ENCODE data around the gene PANX1.

PANX1 gene

GRCh38 chr11:94201004-94201465 lies 72.4 kb downstream of the PANX1 start:
- Histone ChIP-seq H3K4me3 (ENCODE audit: low read length) (no peak overlapping the region), H3K27me3 (ENCODE audit: control insufficient read depth, insufficient read depth, low read length) (no peaks in the 10 kb centered on the region), H3K36me3 (ENCODE audit: control insufficient read depth, insufficient read depth, low read length) (no peaks in the 10 kb centered on the region), H3K4me1 (ENCODE audit: control insufficient read depth, insufficient read depth, low read length) (peaks cover 4% of the 10 kb centered on the region), H3K9me3 (ENCODE audit: control insufficient read depth, low read length) (no peaks in the 10 kb centered on the region), H3K9ac (ENCODE audit: low read length) (no peak overlapping the region)

- Histone ChIP-seq H3K9me3 (ENCODE audit: control insufficient read depth, low read length) (no peaks in the 10 kb centered on the region), H3K4me1 (ENCODE audit: control insufficient read depth, insufficient read depth, low read length) (no peaks in the 10 kb centered on the region), H3K27me3 (ENCODE audit: control insufficient read depth, insufficient read depth, low read length) (no peaks in the 10 kb centered on the region), H3K4me3 (ENCODE audit: low read length) (no peak overlapping the region), H3K36me3 (ENCODE audit: control insufficient read depth, insufficient read depth, low read length) (no peaks in the 10 kb centered on the region), H3K9ac (ENCODE audit: low read length) (no peak overlapping the region)
Measured at GRCh38 chr11:94203070-94203469, 74.4 kb downstream of the PANX1 start.

GRCh38 chr11:94211261-94211830 lies 82.7 kb downstream of the PANX1 start:
- no peaks in the 10 kb centered on the region for H3K27me3 ChIP-seq (ENCODE audit: control insufficient read depth, insufficient read depth, low read length)
- no peaks in the 10 kb centered on the region for H3K4me1 ChIP-seq (ENCODE audit: control insufficient read depth, insufficient read depth, low read length)
- no peaks in the 10 kb centered on the region for H3K9me3 ChIP-seq (ENCODE audit: control insufficient read depth, low read length)
- H3K4me3 ChIP-seq (ENCODE audit: low read length) = no peak overlapping the region
- no peaks in the 10 kb centered on the region for H3K36me3 ChIP-seq (ENCODE audit: control insufficient read depth, insufficient read depth, low read length)
- no peak overlapping the region for H3K9ac ChIP-seq (ENCODE audit: low read length)

GRCh38 chr11:94212898-94213297 lies 84.3 kb downstream of the PANX1 start:
- Histone ChIP-seq H3K27me3 (ENCODE audit: control insufficient read depth, insufficient read depth, low read length) (no peaks in the 10 kb centered on the region), H3K4me1 (ENCODE audit: control insufficient read depth, insufficient read depth, low read length) (no peaks in the 10 kb centered on the region), H3K9me3 (ENCODE audit: control insufficient read depth, low read length) (no peaks in the 10 kb centered on the region), H3K36me3 (ENCODE audit: control insufficient read depth, insufficient read depth, low read length) (no peaks in the 10 kb centered on the region), H3K9ac (ENCODE audit: low read length) (no peak overlapping the region), H3K4me3 (ENCODE audit: low read length) (no peak overlapping the region)

GRCh38 chr11:94217705-94218104 lies 89.1 kb downstream of the PANX1 start:
- Histone ChIP-seq H3K4me1 (ENCODE audit: control insufficient read depth, insufficient read depth, low read length) (no peaks in the 10 kb centered on the region), H3K4me3 (ENCODE audit: low read length) (no peak overlapping the region), H3K9ac (ENCODE audit: low read length) (no peak overlapping the region), H3K27me3 (ENCODE audit: control insufficient read depth, insufficient read depth, low read length) (no peaks in the 10 kb centered on the region), H3K9me3 (ENCODE audit: control insufficient read depth, low read length) (no peaks in the 10 kb centered on the region), H3K36me3 (ENCODE audit: control insufficient read depth, insufficient read depth, low read length) (no peaks in the 10 kb centered on the region)

GRCh38 chr11:94218372-94218771 lies 89.7 kb downstream of the PANX1 start:
- Histone ChIP-seq H3K9me3 (ENCODE audit: control insufficient read depth, low read length) (no peaks in the 10 kb centered on the region), H3K4me1 (ENCODE audit: control insufficient read depth, insufficient read depth, low read length) (no peaks in the 10 kb centered on the region), H3K9ac (ENCODE audit: low read length) (no peak overlapping the region), H3K4me3 (ENCODE audit: low read length) (no peak overlapping the region), H3K36me3 (ENCODE audit: control insufficient read depth, insufficient read depth, low read length) (no peaks in the 10 kb centered on the region), H3K27me3 (ENCODE audit: control insufficient read depth, insufficient read depth, low read length) (no peaks in the 10 kb centered on the region)

GRCh38 chr11:94219771-94220170 lies 91.1 kb downstream of the PANX1 start:
- Histone ChIP-seq H3K4me3 (ENCODE audit: low read length) (no peak overlapping the region), H3K36me3 (ENCODE audit: control insufficient read depth, insufficient read depth, low read length) (no peaks in the 10 kb centered on the region), H3K27me3 (ENCODE audit: control insufficient read depth, insufficient read depth, low read length) (no peaks in the 10 kb centered on the region), H3K9ac (ENCODE audit: low read length) (no peak overlapping the region), H3K4me1 (ENCODE audit: control insufficient read depth, insufficient read depth, low read length) (no peaks in the 10 kb centered on the region), H3K9me3 (ENCODE audit: control insufficient read depth, low read length) (no peaks in the 10 kb centered on the region)

- H3K9me3 ChIP-seq (ENCODE audit: control insufficient read depth, low read length) = no peaks in the 10 kb centered on the region
- H3K4me1 ChIP-seq (ENCODE audit: control insufficient read depth, insufficient read depth, low read length) = no peaks in the 10 kb centered on the region
- H3K27me3 ChIP-seq (ENCODE audit: control insufficient read depth, insufficient read depth, low read length) = no peaks in the 10 kb centered on the region
- no peak overlapping the region for H3K4me3 ChIP-seq (ENCODE audit: low read length)
- no peak overlapping the region for H3K9ac ChIP-seq (ENCODE audit: low read length)
- no peaks in the 10 kb centered on the region for H3K36me3 ChIP-seq (ENCODE audit: control insufficient read depth, insufficient read depth, low read length)
Measured at GRCh38 chr11:94224078-94224477, 95.4 kb downstream of the PANX1 start.
